Activated T-helper 1 cell treated with anti-CD3 and anti-CD28 coated beads, Interleukin-12 subunit alpha, Interleukin-12 subunit beta, Interleukin-2, Interleukin-4 antibody, amounts not matched to agents 30 ng/mL and 10 ng/mL and 1 ng/mL, durations not matched to agents 14 hours and 24 hours and 36 hours (primary cell): Measurements from ENCODE around the gene KIFC3. TPM values are rescaled to one million over a fixed set of nuclear protein-coding genes. Genes with fewer than 3 reads are reported as not detected.
"Not testable (repeated sequence)": the region's sequence is repeated elsewhere in the genome, so short reads cannot be mapped to it uniquely, and the experiment has no call there.

ENCODE experiments used
- DNase-seq: peaks from one replicate; pipeline ENCODE4 v3.0.0; 2021; ENCODE audit warnings: low spot score
- H3K27ac Mint-ChIP-seq: one replicate; pipeline ENCODE4 v1.8.0; 2021; ENCODE audit warnings: mild to moderate bottlenecking, mixed read lengths
- H3K27me3 Mint-ChIP-seq: one replicate; pipeline ENCODE4 v1.8.0; 2022; ENCODE audit warnings: mild to moderate bottlenecking, moderate library complexity, mixed read lengths; ENCODE audit not compliant: insufficient read depth
- H3K36me3 Mint-ChIP-seq: one replicate; pipeline ENCODE4 v1.8.0; 2021; ENCODE audit warnings: low read depth, mixed read lengths
- H3K4me1 Mint-ChIP-seq: one replicate; pipeline ENCODE4 v1.8.0; 2021; ENCODE audit warnings: low read depth, mixed read lengths
- H3K4me3 Mint-ChIP-seq: one replicate; pipeline ENCODE4 v1.8.0; 2021; ENCODE audit warnings: mild to moderate bottlenecking, moderate library complexity, mixed read lengths
- H3K9me3 Mint-ChIP-seq: one replicate; pipeline ENCODE4 v1.8.0; 2021; ENCODE audit warnings: mixed read lengths
- intact Hi-C: fragments of 100-400 bp; cut with micrococcal nuclease; formaldehyde crosslinking; loops from one replicate; pipeline ENCODE4 v1.15.1; 2024
- total RNA-seq: library from RNA; stranded (reverse); gene quantifications from 2 replicates; pipeline ENCODE4 v1.2.3, GENCODE V29; 2022

KIFC3 gene
- total RNA-seq, 1 donor from 2014 or later, result 0.96 TPM

- no peak for DNase-seq
- no peak overlapping the region for H3K27ac Mint-ChIP-seq
- no peaks in the 10 kb centered on the region for H3K4me1 Mint-ChIP-seq
- no peaks in the 10 kb centered on the region for H3K9me3 Mint-ChIP-seq
- no peaks in the 10 kb centered on the region for H3K36me3 Mint-ChIP-seq
- intact Hi-C loops, result no loop called here
- no peak overlapping the region for H3K4me3 Mint-ChIP-seq
- no peaks in the 10 kb centered on the region for H3K27me3 Mint-ChIP-seq
Measured at GRCh38 chr16:57747496-57747895, 54.8 kb downstream of the KIFC3 start.

GRCh38 chr16:57747091-57747490, 55.2 kb downstream of the KIFC3 start:
- intact Hi-C loops, result no loop called here
- Mint-ChIP-seq H3K4me1 (no peaks in the 10 kb centered on the region), H3K36me3 (no peaks in the 10 kb centered on the region), H3K27me3 (no peaks in the 10 kb centered on the region), H3K27ac (no peak overlapping the region), H3K4me3 (no peak overlapping the region), H3K9me3 (no peaks in the 10 kb centered on the region)
- DNase-seq, result no peak

- H3K9me3 Mint-ChIP-seq, H3K27me3 Mint-ChIP-seq, H3K27ac Mint-ChIP-seq, intact Hi-C loops, H3K4me3 Mint-ChIP-seq, H3K36me3 Mint-ChIP-seq, H3K4me1 Mint-ChIP-seq, DNase-seq: not testable (repeated sequence)
Measured at GRCh38 chr16:57746316-57746715, 56.0 kb downstream of the KIFC3 start.

GRCh38 chr16:57745768-57746167, 56.5 kb downstream of the KIFC3 start:
- no peak overlapping the region for H3K4me3 Mint-ChIP-seq
- H3K27ac Mint-ChIP-seq, result no peak overlapping the region
- no peaks in the 10 kb centered on the region for H3K9me3 Mint-ChIP-seq
- H3K36me3 Mint-ChIP-seq, result peaks cover 2% of the 10 kb centered on the region
- no peaks in the 10 kb centered on the region for H3K27me3 Mint-ChIP-seq
- H3K4me1 Mint-ChIP-seq, result no peaks in the 10 kb centered on the region
- DNase-seq, result no peak
- intact Hi-C loops, result no loop called here

- Mint-ChIP-seq H3K27ac (no peak overlapping the region), H3K9me3 (no peaks in the 10 kb centered on the region), H3K36me3 (peaks cover 2% of the 10 kb centered on the region), H3K27me3 (no peaks in the 10 kb centered on the region), H3K4me3 (no peak overlapping the region), H3K4me1 (no peaks in the 10 kb centered on the region)
- no peak for DNase-seq
- intact Hi-C loops, result no loop called here
Measured at GRCh38 chr16:57744642-57744903, 57.7 kb downstream of the KIFC3 start.

- intact Hi-C loops, result no loop called here
- Mint-ChIP-seq H3K27me3 (no peaks in the 10 kb centered on the region), H3K27ac (no peak overlapping the region), H3K36me3 (peaks cover 2% of the 10 kb centered on the region), H3K4me3 (no peak overlapping the region), H3K4me1 (no peaks in the 10 kb centered on the region), H3K9me3 (no peaks in the 10 kb centered on the region)
- DNase-seq, result no peak
Measured at GRCh38 chr16:57743886-57744641, 58.2 kb downstream of the KIFC3 start.

- DNase-seq, result no peak
- intact Hi-C loops, result no loop called here
- H3K4me3 Mint-ChIP-seq, result no peak overlapping the region
- no peak overlapping the region for H3K27ac Mint-ChIP-seq
- H3K4me1 Mint-ChIP-seq, result no peaks in the 10 kb centered on the region
- no peaks in the 10 kb centered on the region for H3K27me3 Mint-ChIP-seq
- H3K36me3 Mint-ChIP-seq, result peaks cover 2% of the 10 kb centered on the region
- H3K9me3 Mint-ChIP-seq, result no peaks in the 10 kb centered on the region
Measured at GRCh38 chr16:57743458-57743857, 58.8 kb downstream of the KIFC3 start.

- H3K4me1 Mint-ChIP-seq, result peaks cover 4% of the 10 kb centered on the region
- intact Hi-C loops, result no loop called here
- H3K36me3 Mint-ChIP-seq, result peaks cover 2% of the 10 kb centered on the region
- no peak overlapping the region for H3K4me3 Mint-ChIP-seq
- H3K27me3 Mint-ChIP-seq, result no peaks in the 10 kb centered on the region
- H3K27ac Mint-ChIP-seq, result no peak overlapping the region
- H3K9me3 Mint-ChIP-seq, result no peaks in the 10 kb centered on the region
- DNase-seq, result no peak
Measured at GRCh38 chr16:57742543-57742942, 59.7 kb downstream of the KIFC3 start.

GRCh38 chr16:57741660-57742191, 60.6 kb downstream of the KIFC3 start:
- intact Hi-C loops, result no loop called here
- Mint-ChIP-seq H3K36me3 (peaks cover 2% of the 10 kb centered on the region), H3K27me3 (no peaks in the 10 kb centered on the region), H3K4me1 (peaks cover 12% of the 10 kb centered on the region), H3K4me3 (no peak overlapping the region), H3K27ac (no peak overlapping the region), H3K9me3 (no peaks in the 10 kb centered on the region)
- no peak for DNase-seq

- peaks cover 19% of the 10 kb centered on the region for H3K4me1 Mint-ChIP-seq
- no peaks in the 10 kb centered on the region for H3K9me3 Mint-ChIP-seq
- no peak for DNase-seq
Measured at GRCh38 chr16:57740423-57741071, 61.7 kb downstream of the KIFC3 start.

GRCh38 chr16:57739756-57740422, 62.4 kb downstream of the KIFC3 start:
- intact Hi-C loops, result loop anchor here (5.0 kb wide), 3 partner anchors 263 to 992 kb away; partner anchors contain the start of genes GOT2 and SETD6
- Mint-ChIP-seq H3K27me3 (no peaks in the 10 kb centered on the region), H3K36me3 (peaks cover 2% of the 10 kb centered on the region), H3K27ac (no peak overlapping the region), H3K4me1 (peaks cover 19% of the 10 kb centered on the region), H3K4me3 (no peak overlapping the region), H3K9me3 (no peaks in the 10 kb centered on the region)
- no peak for DNase-seq

More at GRCh38 chr16:57740423-57741071, 61.7 kb downstream of the KIFC3 start:
- Mint-ChIP-seq H3K4me3 (no peak overlapping the region), H3K36me3 (peaks cover 2% of the 10 kb centered on the region), H3K27ac (no peak overlapping the region), H3K27me3 (no peaks in the 10 kb centered on the region)
- intact Hi-C loops, result no loop called here

GRCh38 chr16:57738844-57739243, 63.4 kb downstream of the KIFC3 start:
- Mint-ChIP-seq H3K27ac (no peak overlapping the region), H3K36me3 (peaks cover 2% of the 10 kb centered on the region), H3K27me3 (no peaks in the 10 kb centered on the region), H3K4me3 (no peak overlapping the region), H3K4me1 (peaks cover 19% of the 10 kb centered on the region), H3K9me3 (no peaks in the 10 kb centered on the region)
- intact Hi-C loops, result loop anchor here (5.0 kb wide), 3 partner anchors 262 to 993 kb away; partner anchors contain the start of genes GOT2 and SETD6
- DNase-seq, result no peak
